Gastrocnemius medialis (tissue), 4 donors: ENCODE data around the gene C14orf132.

ENCODE experiments used
- CTCF ChIP-seq, 5 experiments: fragments of 450-650 bp in 3 of 5; fragments of 200-600 bp in 2 of 5; sonication (generic) in 2 of 5; IDR thresholded peaks in 4 of 5; conservative IDR thresholded peaks in 1 of 5; 1 replicate in 4 of 5; 2 replicates in 1 of 5; pipeline ENCODE4 v1.5.1; 2016 to 2019; ENCODE audit warnings: antibody characterized with exemption in 5 of 5, mild to moderate bottlenecking in 3 of 5, moderate library complexity in 3 of 5
- POLR2A ChIP-seq, 2 donors: fragments of 450-650 bp; IDR thresholded peaks; one replicate each; pipeline ENCODE4 v1.6.1; 2017; ENCODE audit warnings: antibody characterized with exemption in 2 of 2, mild to moderate bottlenecking in 2 of 2, moderate library complexity in 2 of 2

DNA sequence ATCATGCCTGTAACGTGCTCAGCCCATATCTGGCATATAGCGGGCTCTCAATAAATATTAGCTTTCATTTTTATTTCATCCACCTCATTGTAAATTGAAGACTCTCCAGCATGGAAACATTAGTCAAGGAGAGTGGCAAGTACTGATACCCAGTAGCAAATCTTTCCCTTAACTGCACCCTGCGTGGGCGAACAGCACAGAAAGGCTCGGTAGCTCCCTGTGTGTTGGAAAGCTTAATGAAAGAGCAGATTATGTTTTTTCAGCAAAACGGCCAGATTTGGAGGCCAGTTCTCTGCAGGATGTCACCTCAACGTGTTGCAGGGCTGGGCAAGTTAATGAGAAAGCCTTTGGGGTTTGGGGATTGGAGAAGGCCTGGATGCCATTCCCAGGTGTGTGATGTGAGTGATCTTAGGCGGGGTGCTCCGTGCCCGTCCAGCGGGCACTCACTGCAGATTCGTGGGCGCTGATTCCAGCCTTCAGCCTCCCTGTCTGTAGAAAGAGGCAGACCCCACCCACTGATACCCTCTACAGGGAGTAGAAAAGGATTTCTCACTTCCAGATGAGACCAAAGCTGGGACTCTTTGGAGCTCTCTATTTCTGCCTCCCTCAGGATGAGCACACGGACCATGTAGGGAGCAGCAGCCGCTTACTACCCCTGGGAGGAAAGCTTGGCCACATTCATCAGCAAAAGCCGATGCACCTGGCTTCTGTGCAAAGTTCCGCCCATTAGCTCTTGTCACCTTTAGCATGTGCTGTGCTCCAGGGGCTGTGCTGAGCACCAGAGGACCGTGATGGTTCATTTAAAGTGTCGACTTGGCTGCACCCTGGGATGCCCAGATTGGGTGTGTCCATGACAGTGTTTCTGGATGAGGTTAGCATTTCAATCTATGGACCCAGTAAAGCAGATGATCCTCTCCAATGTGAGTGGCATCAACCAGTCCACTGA, 29.1 kb downstream of the C14orf132 start:
- TF ChIP-seq CTCF (IDR thresholded peaks at IDR 0.05 in 4 of 5, conservative IDR thresholded peaks at IDR 0.05 in 1 of 5) (no peak), POLR2A (IDR thresholded peaks at IDR 0.05) (no peak)
